SK-N-SH (cell line): ENCODE results near the gene B3GNT3.

Experiments
- CTCF ChIP-seq: fragments of 200-600 bp; sonication (generic); IDR thresholded peaks from 2 replicates; pipeline ENCODE4 v1.6.1; 2017; ENCODE audit warnings: antibody characterized with exemption, mild to moderate bottlenecking, moderate library complexity
- NFIC ChIP-seq: IDR thresholded peaks from 2 replicates; pipeline ENCODE4 v1.4.0; 2012; ENCODE audit warnings: borderline replicate concordance
- POLR2AphosphoS5 ChIP-seq: IDR thresholded peaks from 2 replicates; pipeline ENCODE4 v1.6.1; 2012; ENCODE audit warnings: low read depth, low read length
- REST ChIP-seq: IDR thresholded peaks from 2 replicates; pipeline ENCODE4 v1.6.1; 2012; ENCODE audit warnings: mild to moderate bottlenecking, low read depth, low read length, moderate library complexity
- RFX5 ChIP-seq: IDR thresholded peaks from 2 replicates; pipeline ENCODE4 v1.6.1; 2012; ENCODE audit warnings: mild to moderate bottlenecking, improper control_type of control experiment, low read length
- SIN3A ChIP-seq: IDR thresholded peaks from 2 replicates; pipeline ENCODE4 v1.6.1; 2012; ENCODE audit warnings: low read depth, mild to moderate bottlenecking, low read length, moderate library complexity, borderline replicate concordance

DNA sequence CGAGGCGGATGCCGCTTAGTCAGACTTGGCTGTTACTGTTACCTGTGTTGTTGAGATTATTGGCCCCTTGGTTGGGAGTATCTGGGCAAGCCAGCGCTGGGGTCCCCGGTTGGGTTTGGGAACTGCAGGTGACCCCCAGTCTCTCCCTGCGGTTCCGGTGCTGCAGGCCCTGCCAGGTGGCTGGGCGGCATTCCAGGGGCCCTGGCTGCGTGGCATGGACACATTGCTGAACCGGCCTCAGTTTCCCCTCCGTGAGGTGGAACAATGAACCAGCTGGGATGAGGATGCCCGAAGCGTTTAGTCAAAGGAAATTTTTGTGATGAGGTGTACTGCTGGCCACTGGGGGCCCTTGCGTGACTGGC, 538 bp downstream of the B3GNT3 start:
- TF ChIP-seq CTCF, result no peak
- TF ChIP-seq POLR2AphosphoS5, result no peak
- TF ChIP-seq SIN3A, result no peak
- TF ChIP-seq NFIC, result no peak
- TF ChIP-seq RFX5, result no peak
- TF ChIP-seq REST, result no peak
